OCI-LY3 (cell line): ENCODE results near the gene SERBP1.

Source experiments
- H2AFZ ChIP-seq: fragments of 200-600, 300-600 bp; shearing (Covaris generic); 2 replicates; pipeline ENCODE4 v1.6.0; 2014; ENCODE audit warnings: antibody characterized with exemption, low read depth, low read length
- H3K27ac ChIP-seq: fragments of 200-600, 300-600 bp; sonication (generic); 2 replicates; pipeline ENCODE4 v1.5.1; 2014; ENCODE audit warnings: mild to moderate bottlenecking, low read length, moderate library complexity, mixed read lengths
- H3K27me3 ChIP-seq: fragments of 200-600, 300-600 bp; sonication (generic); 2 replicates; pipeline ENCODE4 v1.6.1; 2014; ENCODE audit warnings: low read depth, low read length, mixed read lengths
- H3K36me3 ChIP-seq: fragments of 200-600, 300-600 bp; sonication (generic); replicated peaks from 2 replicates; pipeline ENCODE3; 2014; ENCODE audit warnings: low read depth, low read length, mixed read lengths
- H3K4me1 ChIP-seq: fragments of 300-600, 200-600 bp; sonication (generic); 2 replicates; pipeline ENCODE4 v1.6.1; 2014; ENCODE audit warnings: low read length, mixed read lengths
- H3K4me2 ChIP-seq: fragments of 200-600, 300-600 bp; sonication (generic); 2 replicates; pipeline ENCODE4 v1.6.1; 2014; ENCODE audit warnings: low read length, mixed read lengths
- H3K4me3 ChIP-seq: fragments of 300-600, 200-600 bp; sonication (generic); 2 replicates; pipeline ENCODE4 v1.5.1; 2014; ENCODE audit warnings: antibody characterized with exemption, mild to moderate bottlenecking, low read length, moderate library complexity
- H3K79me2 ChIP-seq: fragments of 300-600, 200-600 bp; shearing (Covaris generic); 2 replicates; pipeline ENCODE4 v1.6.1; 2014; ENCODE audit warnings: mild to moderate bottlenecking, low read length, mixed read lengths
- H3K9ac ChIP-seq: fragments of 300-600, 200-600 bp; shearing (Covaris generic); 2 replicates; pipeline ENCODE4 v1.6.0; 2014; ENCODE audit warnings: mild to moderate bottlenecking, low read length, moderate library complexity
- H3K9me3 ChIP-seq: fragments of 200-600, 300-600 bp; shearing (Covaris generic); 2 replicates; pipeline ENCODE4 v1.6.1; 2014; ENCODE audit warnings: low read length, mixed read lengths; ENCODE audit not compliant: insufficient read depth
- H4K20me1 ChIP-seq: fragments of 200-600, 300-600 bp; sonication (generic); 2 replicates; pipeline ENCODE4 v1.6.1; 2016; ENCODE audit warnings: low read length, mixed read lengths; ENCODE audit not compliant: insufficient read depth
- EZH2phosphoT487 ChIP-seq: fragments of 200-600 bp; shearing (Covaris generic); IDR thresholded peaks from 2 replicates; pipeline ENCODE4 v1.6.1; 2018; ENCODE audit warnings: antibody characterized with exemption, mixed run types, low read depth
- TF ChIP-seq, protein P1 (sequence below): fragments of 200-600, 300-600 bp; sonication (generic); IDR thresholded peaks from 2 replicates; pipeline ENCODE4 v1.5.1; 2014; ENCODE audit warnings: antibody characterized with exemption, low read length, low read depth

Gene SERBP1

DNA sequence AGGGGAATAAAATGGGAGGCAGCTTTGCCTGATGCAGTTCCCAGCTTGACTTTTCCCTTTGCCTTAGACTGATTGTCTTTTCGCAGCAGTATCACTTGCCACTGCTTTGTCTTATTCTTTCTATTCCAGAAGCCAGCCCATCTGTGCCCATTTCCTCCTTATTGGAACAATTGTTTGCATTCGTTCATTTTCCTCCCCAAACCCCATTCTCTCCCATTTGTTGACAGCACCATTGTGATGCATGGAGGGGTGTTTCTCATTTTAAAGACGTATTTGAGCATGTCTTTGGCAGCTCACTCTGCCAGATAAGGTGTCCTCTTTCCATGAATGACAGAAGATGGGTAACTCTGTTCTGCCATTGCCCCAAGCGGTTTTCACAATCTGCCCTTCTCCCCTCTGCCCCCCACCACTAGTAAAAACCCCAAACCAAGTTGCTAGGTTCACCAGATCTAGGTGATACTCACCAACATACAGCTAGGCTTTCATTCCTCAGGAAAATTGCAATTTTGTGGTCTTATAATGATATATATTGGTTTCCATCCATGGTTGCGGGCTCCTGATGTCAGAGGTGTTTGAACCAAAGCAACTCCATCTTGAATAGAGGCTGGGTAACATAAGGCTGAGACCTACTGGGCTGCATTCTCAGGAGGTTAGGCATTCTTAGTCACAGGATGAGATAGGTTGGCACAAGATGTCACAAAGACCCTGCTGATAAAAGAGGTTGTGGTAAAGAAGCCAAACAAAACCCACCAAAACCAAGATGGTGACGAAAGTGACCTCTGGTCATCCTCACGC, 30.8 kb downstream of the SERBP1 start:
- Histone ChIP-seq H3K9ac (no peak overlapping the region), H3K79me2 (no peaks in the 10 kb centered on the region), H2AFZ (no peak overlapping the region), H3K27me3 (no peaks in the 10 kb centered on the region), H3K4me1 (no peaks in the 10 kb centered on the region), H3K9me3 (no peaks in the 10 kb centered on the region), H3K4me3 (no peak overlapping the region), H3K27ac (no peak overlapping the region), H3K4me2 (no peak overlapping the region), H3K36me3 (peaks cover 9% of the 10 kb centered on the region), H4K20me1 (no peaks in the 10 kb centered on the region)
- no peak for TF ChIP-seq EZH2phosphoT487
- TF ChIP-seq, protein P1, sequence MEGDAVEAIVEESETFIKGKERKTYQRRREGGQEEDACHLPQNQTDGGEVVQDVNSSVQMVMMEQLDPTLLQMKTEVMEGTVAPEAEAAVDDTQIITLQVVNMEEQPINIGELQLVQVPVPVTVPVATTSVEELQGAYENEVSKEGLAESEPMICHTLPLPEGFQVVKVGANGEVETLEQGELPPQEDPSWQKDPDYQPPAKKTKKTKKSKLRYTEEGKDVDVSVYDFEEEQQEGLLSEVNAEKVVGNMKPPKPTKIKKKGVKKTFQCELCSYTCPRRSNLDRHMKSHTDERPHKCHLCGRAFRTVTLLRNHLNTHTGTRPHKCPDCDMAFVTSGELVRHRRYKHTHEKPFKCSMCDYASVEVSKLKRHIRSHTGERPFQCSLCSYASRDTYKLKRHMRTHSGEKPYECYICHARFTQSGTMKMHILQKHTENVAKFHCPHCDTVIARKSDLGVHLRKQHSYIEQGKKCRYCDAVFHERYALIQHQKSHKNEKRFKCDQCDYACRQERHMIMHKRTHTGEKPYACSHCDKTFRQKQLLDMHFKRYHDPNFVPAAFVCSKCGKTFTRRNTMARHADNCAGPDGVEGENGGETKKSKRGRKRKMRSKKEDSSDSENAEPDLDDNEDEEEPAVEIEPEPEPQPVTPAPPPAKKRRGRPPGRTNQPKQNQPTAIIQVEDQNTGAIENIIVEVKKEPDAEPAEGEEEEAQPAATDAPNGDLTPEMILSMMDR = no peak

GRCh38 chr1:67394548-67394947, 35.7 kb downstream of the SERBP1 start:
- H3K79me2 ChIP-seq = no peaks in the 10 kb centered on the region
- H3K9ac ChIP-seq = no peak overlapping the region
- H4K20me1 ChIP-seq = no peaks in the 10 kb centered on the region
- no peaks in the 10 kb centered on the region for H3K27me3 ChIP-seq
- no peaks in the 10 kb centered on the region for H3K9me3 ChIP-seq
- H3K36me3 ChIP-seq = peaks cover 19% of the 10 kb centered on the region
- no peak overlapping the region for H3K4me2 ChIP-seq
- TF ChIP-seq, protein P1 = no peak
- no peak for TF ChIP-seq EZH2phosphoT487
- no peak overlapping the region for H3K27ac ChIP-seq
- no peak overlapping the region for H2AFZ ChIP-seq
- no peak overlapping the region for H3K4me3 ChIP-seq
- H3K4me1 ChIP-seq = no peaks in the 10 kb centered on the region

DNA sequence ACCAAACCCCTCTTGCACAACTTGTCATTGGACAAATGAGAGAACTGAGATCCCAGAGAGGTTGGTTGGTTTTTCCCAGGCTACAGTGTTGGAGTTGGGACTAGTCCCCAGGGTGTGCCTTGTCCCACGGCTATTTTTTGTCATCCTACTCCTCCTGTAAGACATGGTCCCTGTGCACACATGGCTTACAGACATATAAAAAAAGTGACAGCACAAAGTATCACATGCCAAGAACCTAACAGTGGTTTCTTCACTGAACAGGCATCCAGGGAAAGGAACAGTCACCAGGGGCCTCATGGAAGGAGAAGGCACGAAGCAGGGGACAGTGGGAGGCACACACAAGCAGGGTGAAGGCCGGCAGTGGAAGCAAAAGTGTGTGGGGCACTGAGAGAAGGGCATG, 36.5 kb downstream of the SERBP1 start:
- Histone ChIP-seq H3K9me3 (no peaks in the 10 kb centered on the region), H3K79me2 (no peaks in the 10 kb centered on the region), H3K4me2 (no peak overlapping the region), H2AFZ (no peak overlapping the region), H3K4me3 (no peak overlapping the region), H3K36me3 (peaks cover 25% of the 10 kb centered on the region), H3K27ac (no peak overlapping the region), H3K27me3 (no peaks in the 10 kb centered on the region), H3K9ac (no peak overlapping the region), H3K4me1 (no peaks in the 10 kb centered on the region), H4K20me1 (no peaks in the 10 kb centered on the region)
- TF ChIP-seq EZH2phosphoT487 = no peak
- TF ChIP-seq, protein P1 = no peak

DNA sequence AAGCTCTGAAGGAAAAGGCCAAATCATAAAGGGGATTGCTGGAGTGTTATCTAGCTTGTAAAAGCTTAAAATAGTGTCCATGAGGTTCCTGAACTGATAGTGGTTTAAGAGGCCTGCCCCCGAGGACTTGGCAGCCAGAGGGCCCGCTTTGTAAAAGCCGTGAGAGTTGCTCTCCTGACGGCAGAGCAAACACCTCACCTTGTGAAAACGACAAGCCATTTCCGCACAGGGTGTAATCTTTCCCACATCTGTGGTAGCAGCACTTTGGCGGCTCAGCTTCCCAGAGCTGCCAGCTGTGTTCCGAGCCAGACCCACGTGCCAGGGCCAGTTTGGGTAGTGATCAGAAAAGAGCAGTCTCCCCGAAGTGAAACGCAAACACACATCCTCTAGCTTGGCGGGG, 37.0 kb downstream of the SERBP1 start:
- Histone ChIP-seq H3K9me3 (no peaks in the 10 kb centered on the region), H3K79me2 (no peaks in the 10 kb centered on the region), H3K27ac (no peak overlapping the region), H3K4me1 (no peaks in the 10 kb centered on the region), H3K4me3 (no peak overlapping the region), H3K27me3 (no peaks in the 10 kb centered on the region), H3K4me2 (no peak overlapping the region), H2AFZ (no peak overlapping the region), H3K36me3 (peaks cover 26% of the 10 kb centered on the region), H4K20me1 (no peaks in the 10 kb centered on the region), H3K9ac (no peak overlapping the region)
- TF ChIP-seq EZH2phosphoT487 = no peak
- TF ChIP-seq, protein P1 = no peak
